ENCODE measurements around the gene ANTXRL.

GRCh38 chr10:46292573-46293023 lies 5.8 kb downstream of the ANTXRL start:
- no peak for TF ChIP-seq CTCF (IDR thresholded peaks at IDR 0.05; ENCODE audit: borderline replicate concordance, extremely low read depth, low read length, poor library complexity, severe bottlenecking)
- TF ChIP-seq EZH2 (IDR thresholded peaks at IDR 0.05; ENCODE audit: borderline replicate concordance, low read depth, low read length, severe bottlenecking), result no peak
